Adrenal gland (tissue), 12 donors: ENCODE measurements around the gene AGBL3. TPM values are rescaled to one million over a fixed set of nuclear protein-coding genes. Genes with fewer than 3 reads are reported as not detected.

Experiments
- DNase-seq, 7 donors: peaks; one replicate each; pipeline ENCODE4 v3.0.0-alpha.2; 2019 to 2020
- H3K27ac ChIP-seq, 5 donors: fragments of 200-600 bp; sonication (generic) in 4 of 5; 1 replicate in 3 of 5; 2 replicates in 2 of 5; pipeline versions ENCODE4 v1.5.1 to v1.8.0; 2016 to 2020; ENCODE audit warnings: mild to moderate bottlenecking in 1 of 5
- H3K27me3 ChIP-seq: fragments of 200-600 bp; 2 replicates; pipeline ENCODE4 v1.8.0; 2021
- H3K36me3 ChIP-seq, 2 donors: fragments of 200-600 bp; replicated peaks in 1 of 2; 1 replicate in 1 of 2; 2 replicates in 1 of 2; pipeline versions ENCODE4 v1.5.1 to v1.8.0; 2018 to 2022
- H3K4me1 ChIP-seq, 2 donors: fragments of 200-600 bp; replicated peaks in 1 of 2; 1 replicate in 1 of 2; 2 replicates in 1 of 2; pipeline versions ENCODE4 v1.5.1 to v1.8.0; 2018 to 2021
- H3K4me3 ChIP-seq, 4 donors: fragments of 200-600 bp; sonication (generic) in 3 of 4; one replicate each; pipeline ENCODE4 v1.5.1; 2016 to 2018
- H3K9me3 ChIP-seq, 3 donors: fragments of 200-600 bp; sonication (generic) in 1 of 3; replicated peaks in 1 of 3; 1 replicate in 2 of 3; 2 replicates in 1 of 3; pipeline versions ENCODE4 v1.5.1 to v1.8.0; 2016 to 2021
- CTCF ChIP-seq, 6 experiments: fragments of 450-650 bp in 4 of 6; fragments of 200-600 bp in 2 of 6; sonication (generic) in 1 of 6; IDR thresholded peaks; 1 replicate in 5 of 6; 2 replicates in 1 of 6; pipeline versions ENCODE4 v1.5.1 to v1.8.0; 2016 to 2021; ENCODE audit warnings: antibody characterized with exemption in 6 of 6, mild to moderate bottlenecking in 2 of 6, moderate library complexity in 1 of 6
- POLR2A ChIP-seq, 2 donors: fragments of 450-650 bp; IDR thresholded peaks; one replicate each; pipeline ENCODE4 v1.6.1; 2017; ENCODE audit warnings: antibody characterized with exemption in 2 of 2, mild to moderate bottlenecking in 2 of 2, moderate library complexity in 1 of 2
- WGBS, 4 donors: extraction: QIAGEN DNeasy Blood & Tissue Kit in 2 of 4; methylation state at CpG; one replicate each; pipeline versions ENCODE4 v1.1.5 to v1.1.7; 2013 to 2017; 5-methylcytosine and 5-hydroxymethylcytosine counted together
- intact Hi-C, 2 donors: fragments of 100-400 bp; cut with DNase I; formaldehyde crosslinking; loops; one replicate each; pipeline versions ENCODE4 v1.14.1 to v1.15.0; 2022 to 2023
- polyA plus RNA-seq, 3 donors: library from polyadenylated mRNA; stranded (reverse); fragments of 200-250 nt in 2 of 3; fragments of 350-450 nt in 1 of 3; fragmentation: Illumina TruSeq in 1 of 3; extraction: RNeasy Lipid Tissue Mini Kit (QIAGEN cat#74804) in 1 of 3; gene quantifications; one replicate each; pipeline ENCODE4 v1.2.3, GENCODE V29; 2013 to 2014
- total RNA-seq, 9 donors: library from RNA; depleted of rRNA in 4 of 9; stranded (reverse); fragments of >200 nt in 4 of 9; fragments of 120-200 nt in 1 of 9; fragmentation: NEBNext Ultra II Directional in 1 of 9; extraction: Animal tissue kit (Norgen Biotek cat#: 25700) in 1 of 9; gene quantifications; one replicate each; pipeline versions ENCODE4 v1.1.0 to v1.2.4, GENCODE V29; 2013 to 2023
- donor health status: healthy with polysubstance abuse.
- donor health status: Bipolar disorder and iron deficiency.
- donor health status: DM: yes; HTN: yes; CAD: no.
- donor health status: DM: no; HTN: no; CAD: no.
- donor health status: DM: no; HTN: no; CAD: no.
- donor health status: DM: yes; HTN: yes; CAD: no.

The AGBL3 gene
- total and polyA plus RNA-seq, 12 donors = 0.28 to 7.3 (median 1.9) TPM

- intact Hi-C loops = no loop called here
- TF ChIP-seq POLR2A (IDR thresholded peaks at IDR 0.05) = no peak
- TF ChIP-seq CTCF (IDR thresholded peaks at IDR 0.05) = no peak
- DNase-seq = no peak
- Histone ChIP-seq H3K4me3 (no peak overlapping the region), H3K27ac (no peak overlapping the region), H3K9me3 (no peaks in the 10 kb centered on the region), H3K36me3 (no peaks in the 10 kb centered on the region), H3K27me3 (no peaks in the 10 kb centered on the region), H3K4me1 (no peaks in the 10 kb centered on the region)
These were observed 116.1 kb downstream of the AGBL3 start for GRCh38 chr7:135102372-135102771.

- Histone ChIP-seq H3K4me3 (no peak overlapping the region), H3K9me3 (no peaks in the 10 kb centered on the region), H3K27me3 (no peaks in the 10 kb centered on the region), H3K4me1 (no peaks in the 10 kb centered on the region), H3K27ac (no peak overlapping the region), H3K36me3 (no peaks in the 10 kb centered on the region)
- WGBS, 4 donors = 88 to 95% (median 91%) methylated on average over 4 of the region's 4 CpGs
- intact Hi-C loops = no loop called here
- TF ChIP-seq CTCF (IDR thresholded peaks at IDR 0.05) (no peak), POLR2A (IDR thresholded peaks at IDR 0.05) (no peak)
- no peak for DNase-seq
These were observed 123.3 kb downstream of the AGBL3 start for GRCh38 chr7:135109562-135109961.

- Histone ChIP-seq H3K4me3 (no peak overlapping the region), H3K9me3 (no peaks in the 10 kb centered on the region), H3K27me3 (no peaks in the 10 kb centered on the region), H3K4me1 (no peaks in the 10 kb centered on the region), H3K36me3 (no peaks in the 10 kb centered on the region), H3K27ac (no peak overlapping the region)
- intact Hi-C loops = no loop called here
- no peak for DNase-seq
- WGBS, 4 donors = 94 to 95% methylated on average over 1 of the region's 1 CpG; no CpG with 5 or more reads in 2 of the 4 donors
- no peak for TF ChIP-seq POLR2A (IDR thresholded peaks at IDR 0.05)
- TF ChIP-seq CTCF (IDR thresholded peaks at IDR 0.05) = no peak
These were observed 123.7 kb downstream of the AGBL3 start for GRCh38 chr7:135109976-135110375.

GRCh38 chr7:135111379-135111778 is 125.1 kb downstream of the AGBL3 start:
- no peaks in the 10 kb centered on the region for H3K4me1 ChIP-seq
- H3K36me3 ChIP-seq = no peaks in the 10 kb centered on the region
- no peaks in the 10 kb centered on the region for H3K27me3 ChIP-seq
- intact Hi-C loops = no loop called here
- no peak for DNase-seq
- 27 to 58% (median 47%) methylated on average over 2 of the region's 2 CpGs for WGBS, 4 donors
- H3K27ac ChIP-seq = no peak overlapping the region
- no peak overlapping the region for H3K4me3 ChIP-seq
- TF ChIP-seq CTCF (IDR thresholded peaks at IDR 0.05) = no peak
- no peak for TF ChIP-seq POLR2A (IDR thresholded peaks at IDR 0.05)
- no peaks in the 10 kb centered on the region for H3K9me3 ChIP-seq
